PC-3 (cell line): Measurements from ENCODE around the gene IER2.

Experiments used
- CTCF ChIP-seq: fragments of 300-600 bp; sonication (generic); conservative IDR thresholded peaks from 2 replicates; pipeline ENCODE4 v1.5.1; 2017; ENCODE audit warnings: antibody characterized with exemption, low read depth, mild to moderate bottlenecking, low read length
- EZH2 ChIP-seq: fragments of 300-600 bp; sonication (generic); IDR thresholded peaks from one replicate; pipeline ENCODE4 v1.6.1; 2017; ENCODE audit warnings: antibody characterized with exemption, mild to moderate bottlenecking, low read length; ENCODE audit not compliant: unreplicated experiment

DNA sequence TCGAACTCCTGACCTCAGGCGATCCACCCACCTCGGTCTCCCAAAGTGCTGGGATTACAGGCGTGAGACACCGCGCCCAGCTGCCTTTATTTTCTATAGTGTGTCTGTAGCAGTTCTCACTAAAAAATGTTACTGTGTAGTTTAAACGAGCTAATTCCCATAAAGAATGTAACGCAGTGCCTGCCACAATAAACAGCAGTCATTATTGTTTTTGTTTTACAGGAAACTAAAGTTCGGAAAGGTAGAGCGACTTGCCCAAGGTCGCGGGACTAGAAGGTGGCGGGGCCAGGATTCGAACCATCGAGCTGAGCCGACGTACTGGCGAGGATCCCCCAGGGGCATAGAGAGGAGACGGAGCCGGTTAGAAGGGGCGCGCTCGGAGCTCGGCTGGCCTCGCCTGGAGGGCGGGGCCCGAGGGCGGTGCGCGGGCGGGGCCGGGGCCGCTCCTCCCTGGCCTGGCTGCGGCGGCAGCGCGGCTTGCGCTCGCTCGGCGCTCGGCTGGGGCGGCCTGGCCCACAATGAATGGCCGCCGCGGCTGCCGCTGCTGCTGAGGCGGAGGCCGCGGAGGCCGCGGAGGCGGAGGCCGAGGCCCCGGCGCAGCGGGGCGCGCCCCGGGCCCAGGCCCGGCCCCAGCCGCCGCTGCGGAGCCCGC lies 32.3 kb upstream of the IER2 start, which contains the start of gene NACC1:
- TF ChIP-seq CTCF (no peak), EZH2 (no peak)
